Liver (tissue), 9 donors: ENCODE data around the gene ATP5MK. TPM values are rescaled to one million over a fixed set of nuclear protein-coding genes. Genes with fewer than 3 reads are reported as not detected.

Experiments used
- DNase-seq: peaks from one replicate; pipeline ENCODE4 v3.0.0-alpha.2; 2017; ENCODE audit warnings: low spot score
- H3K27ac ChIP-seq, 2 donors: one replicate each; pipeline ENCODE4 v1.7.0; 2013; ENCODE audit warnings: inconsistent platforms in 2 of 2, low read length in 2 of 2, control low read depth in 1 of 2, low read depth in 1 of 2, mild to moderate bottlenecking in 1 of 2
- H3K27me3 ChIP-seq, 4 donors: one replicate each; pipeline versions ENCODE4 v1.6.1 to v1.7.0; 2013; ENCODE audit warnings: low read length in 3 of 4, inconsistent platforms in 1 of 4, mild to moderate bottlenecking in 1 of 4, moderate library complexity in 1 of 4; ENCODE audit not compliant: control insufficient read depth in 4 of 4, insufficient read depth in 4 of 4
- H3K36me3 ChIP-seq, 4 donors: one replicate each; pipeline versions ENCODE4 v1.6.1 to v1.7.0; 2013; ENCODE audit warnings: low read length in 3 of 4, mild to moderate bottlenecking in 3 of 4, low read depth in 1 of 4, moderate library complexity in 1 of 4; ENCODE audit not compliant: control insufficient read depth in 4 of 4, insufficient read depth in 3 of 4
- H3K4me1 ChIP-seq, 4 donors: one replicate each; pipeline versions ENCODE4 v1.6.1 to v1.7.0; 2013; ENCODE audit warnings: low read length in 3 of 4, mild to moderate bottlenecking in 3 of 4, moderate library complexity in 1 of 4; ENCODE audit not compliant: control insufficient read depth in 4 of 4, insufficient read depth in 4 of 4
- H3K4me3 ChIP-seq, 3 donors: one replicate each; pipeline versions ENCODE4 v1.6.1 to v1.7.0; 2013; ENCODE audit warnings: low read length in 3 of 3, control low read depth in 1 of 3, low read depth in 1 of 3, mild to moderate bottlenecking in 1 of 3
- H3K9ac ChIP-seq, 2 donors: one replicate each; pipeline ENCODE4 v1.7.0; 2013; ENCODE audit warnings: low read length in 2 of 2, mild to moderate bottlenecking in 2 of 2, moderate library complexity in 2 of 2, control low read depth in 1 of 2, low read depth in 1 of 2
- H3K9me3 ChIP-seq, 4 donors: one replicate each; pipeline versions ENCODE4 v1.6.1 to v1.7.0; 2013; ENCODE audit warnings: low read length in 3 of 4; ENCODE audit not compliant: control insufficient read depth in 4 of 4
- FOXA2 ChIP-seq: IDR thresholded peaks from 2 replicates; pipeline ENCODE4 v1.6.1; 2016; ENCODE audit warnings: antibody characterized with exemption
- GABPA ChIP-seq, 2 donors: IDR thresholded peaks in 1 of 2; conservative IDR thresholded peaks in 1 of 2; 2 replicates each; pipeline ENCODE4 v1.6.1; 2016; ENCODE audit warnings: antibody characterized with exemption in 2 of 2, mild to moderate bottlenecking in 1 of 2, moderate library complexity in 1 of 2
- HNF4G ChIP-seq: IDR thresholded peaks from 2 replicates; pipeline ENCODE4 v1.6.1; 2016; ENCODE audit warnings: antibody characterized with exemption
- JUND ChIP-seq, 2 donors: IDR thresholded peaks; 2 replicates each; pipeline ENCODE4 v1.6.1; 2016; ENCODE audit warnings: antibody characterized with exemption in 2 of 2
- RAD21 ChIP-seq, 2 donors: IDR thresholded peaks; 2 replicates each; pipeline ENCODE4 v1.6.1; 2016; ENCODE audit warnings: antibody characterized with exemption in 2 of 2, mild to moderate bottlenecking in 2 of 2
- RXRA ChIP-seq, 2 donors: IDR thresholded peaks; 2 replicates each; pipeline ENCODE4 v1.6.1; 2017 to 2018; ENCODE audit warnings: antibody characterized with exemption in 2 of 2, mild to moderate bottlenecking in 1 of 2
- SP1 ChIP-seq: IDR thresholded peaks from 2 replicates; pipeline ENCODE4 v1.6.1; 2018; ENCODE audit warnings: antibody characterized with exemption, mild to moderate bottlenecking
- TAF1 ChIP-seq: conservative IDR thresholded peaks from 2 replicates; pipeline ENCODE4 v1.6.1; 2016; ENCODE audit warnings: antibody characterized with exemption, mild to moderate bottlenecking
- YY1 ChIP-seq: IDR thresholded peaks from 2 replicates; pipeline ENCODE4 v1.6.1; 2016; ENCODE audit warnings: antibody characterized with exemption, mild to moderate bottlenecking
- WGBS: extraction: QIAGEN DNeasy Blood & Tissue Kit; methylation state at CpG from one replicate; pipeline ENCODE4 v1.1.7; 2013; 5-methylcytosine and 5-hydroxymethylcytosine counted together
- polyA plus RNA-seq, 2 donors: library from polyadenylated mRNA; stranded (reverse) in 1 of 2; unstranded in 1 of 2; fragments of 200-250 nt in 1 of 2; fragments of >200 nt in 1 of 2; fragmentation: Nextera tagmentation in 1 of 2; extraction: Ambion mirVana in 1 of 2; gene quantifications; one replicate each; pipeline versions ENCODE4 v1.2.1 to v1.2.3, GENCODE V29; 2013 to 2015
- total RNA-seq, 2 donors: library from RNA; depleted of rRNA; stranded (reverse); fragments of >200 nt; gene quantifications; one replicate each; pipeline ENCODE4 v1.2.3, GENCODE V29; 2014
- TF ChIP-seq, protein P1 (sequence below): fragments of 150-350 bp; IDR thresholded peaks from 2 replicates; pipeline ENCODE4 v1.5.1; 2017; ENCODE audit warnings: improper control_type of control experiment, low read depth, low read length; ENCODE audit not compliant: missing input control
- TF ChIP-seq, protein P2 (sequence below): IDR thresholded peaks from 2 replicates; pipeline ENCODE4 v1.6.1; 2016; ENCODE audit warnings: antibody characterized with exemption
- TF ChIP-seq, protein P3 (sequence below): IDR thresholded peaks from 2 replicates; pipeline ENCODE4 v1.6.1; 2016; ENCODE audit warnings: antibody characterized with exemption
- TF ChIP-seq, protein P4 (sequence below): IDR thresholded peaks from 2 replicates; pipeline ENCODE4 v1.6.1; 2016; ENCODE audit warnings: antibody characterized with exemption, mild to moderate bottlenecking
- TF ChIP-seq, protein P5 (sequence below): IDR thresholded peaks from 2 replicates; pipeline ENCODE4 v1.6.1; 2016; ENCODE audit warnings: antibody characterized with exemption
- donor health status: healthy.
- donor health status: healthy.
- donor health status: healthy.
- donor health status: healthy.
- donor health status: healthy.

Gene ATP5MK
- total and polyA plus RNA-seq, 4 donors = 74.7 to 632 (median 248) TPM

DNA sequence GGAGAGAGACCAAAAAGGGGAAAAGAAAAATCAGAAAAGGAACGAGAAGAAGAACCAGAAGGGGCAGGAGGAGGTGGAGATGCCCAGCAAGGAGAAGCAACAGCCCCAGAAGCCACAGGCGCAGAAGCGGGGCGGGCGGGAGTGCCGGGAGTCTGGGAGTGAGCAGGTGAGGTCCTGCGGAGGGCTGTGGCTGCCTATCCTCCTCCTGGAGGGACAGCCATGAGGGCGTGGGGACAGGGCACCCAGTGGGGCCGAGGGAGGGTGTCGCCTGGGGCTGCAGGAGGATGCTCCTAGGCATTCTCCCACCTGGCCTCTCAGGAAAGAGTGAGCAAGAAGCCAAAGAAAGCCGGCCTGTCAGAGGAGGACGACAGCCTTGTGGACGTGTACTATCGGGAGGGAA is 44.1 kb upstream of the ATP5MK start:
- peaks cover 9 to 89% (median 58%) of the 10 kb centered on the region in 4 donors for H3K36me3 ChIP-seq
- no peak overlapping the region for H3K27ac ChIP-seq
- no peaks in the 10 kb centered on the region for H3K9me3 ChIP-seq
- no peaks in the 10 kb centered on the region for H3K27me3 ChIP-seq
- no peak for DNase-seq
- no peaks in the 10 kb centered on the region for H3K4me1 ChIP-seq
- H3K4me3 ChIP-seq = no peak overlapping the region
- WGBS = 97% methylated on average over 14 of the region's 14 CpGs
- TF ChIP-seq TAF1 (no peak), FOXA2 (no peak), SP1 (no peak), GABPA (IDR thresholded peaks at IDR 0.05 in 1 of 2, conservative IDR thresholded peaks at IDR 0.05 in 1 of 2) (no peak), HNF4G (no peak), RAD21 (IDR thresholded peaks at IDR 0.05) (no peak)
- TF ChIP-seq, protein P1, sequence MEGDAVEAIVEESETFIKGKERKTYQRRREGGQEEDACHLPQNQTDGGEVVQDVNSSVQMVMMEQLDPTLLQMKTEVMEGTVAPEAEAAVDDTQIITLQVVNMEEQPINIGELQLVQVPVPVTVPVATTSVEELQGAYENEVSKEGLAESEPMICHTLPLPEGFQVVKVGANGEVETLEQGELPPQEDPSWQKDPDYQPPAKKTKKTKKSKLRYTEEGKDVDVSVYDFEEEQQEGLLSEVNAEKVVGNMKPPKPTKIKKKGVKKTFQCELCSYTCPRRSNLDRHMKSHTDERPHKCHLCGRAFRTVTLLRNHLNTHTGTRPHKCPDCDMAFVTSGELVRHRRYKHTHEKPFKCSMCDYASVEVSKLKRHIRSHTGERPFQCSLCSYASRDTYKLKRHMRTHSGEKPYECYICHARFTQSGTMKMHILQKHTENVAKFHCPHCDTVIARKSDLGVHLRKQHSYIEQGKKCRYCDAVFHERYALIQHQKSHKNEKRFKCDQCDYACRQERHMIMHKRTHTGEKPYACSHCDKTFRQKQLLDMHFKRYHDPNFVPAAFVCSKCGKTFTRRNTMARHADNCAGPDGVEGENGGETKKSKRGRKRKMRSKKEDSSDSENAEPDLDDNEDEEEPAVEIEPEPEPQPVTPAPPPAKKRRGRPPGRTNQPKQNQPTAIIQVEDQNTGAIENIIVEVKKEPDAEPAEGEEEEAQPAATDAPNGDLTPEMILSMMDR = no peak
- TF ChIP-seq, protein P2, sequence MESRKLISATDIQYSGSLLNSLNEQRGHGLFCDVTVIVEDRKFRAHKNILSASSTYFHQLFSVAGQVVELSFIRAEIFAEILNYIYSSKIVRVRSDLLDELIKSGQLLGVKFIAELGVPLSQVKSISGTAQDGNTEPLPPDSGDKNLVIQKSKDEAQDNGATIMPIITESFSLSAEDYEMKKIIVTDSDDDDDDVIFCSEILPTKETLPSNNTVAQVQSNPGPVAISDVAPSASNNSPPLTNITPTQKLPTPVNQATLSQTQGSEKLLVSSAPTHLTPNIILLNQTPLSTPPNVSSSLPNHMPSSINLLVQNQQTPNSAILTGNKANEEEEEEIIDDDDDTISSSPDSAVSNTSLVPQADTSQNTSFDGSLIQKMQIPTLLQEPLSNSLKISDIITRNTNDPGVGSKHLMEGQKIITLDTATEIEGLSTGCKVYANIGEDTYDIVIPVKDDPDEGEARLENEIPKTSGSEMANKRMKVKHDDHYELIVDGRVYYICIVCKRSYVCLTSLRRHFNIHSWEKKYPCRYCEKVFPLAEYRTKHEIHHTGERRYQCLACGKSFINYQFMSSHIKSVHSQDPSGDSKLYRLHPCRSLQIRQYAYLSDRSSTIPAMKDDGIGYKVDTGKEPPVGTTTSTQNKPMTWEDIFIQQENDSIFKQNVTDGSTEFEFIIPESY = no peak
- TF ChIP-seq, protein P3, sequence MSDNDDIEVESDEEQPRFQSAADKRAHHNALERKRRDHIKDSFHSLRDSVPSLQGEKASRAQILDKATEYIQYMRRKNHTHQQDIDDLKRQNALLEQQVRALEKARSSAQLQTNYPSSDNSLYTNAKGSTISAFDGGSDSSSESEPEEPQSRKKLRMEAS = no peak
- TF ChIP-seq, protein P4, sequence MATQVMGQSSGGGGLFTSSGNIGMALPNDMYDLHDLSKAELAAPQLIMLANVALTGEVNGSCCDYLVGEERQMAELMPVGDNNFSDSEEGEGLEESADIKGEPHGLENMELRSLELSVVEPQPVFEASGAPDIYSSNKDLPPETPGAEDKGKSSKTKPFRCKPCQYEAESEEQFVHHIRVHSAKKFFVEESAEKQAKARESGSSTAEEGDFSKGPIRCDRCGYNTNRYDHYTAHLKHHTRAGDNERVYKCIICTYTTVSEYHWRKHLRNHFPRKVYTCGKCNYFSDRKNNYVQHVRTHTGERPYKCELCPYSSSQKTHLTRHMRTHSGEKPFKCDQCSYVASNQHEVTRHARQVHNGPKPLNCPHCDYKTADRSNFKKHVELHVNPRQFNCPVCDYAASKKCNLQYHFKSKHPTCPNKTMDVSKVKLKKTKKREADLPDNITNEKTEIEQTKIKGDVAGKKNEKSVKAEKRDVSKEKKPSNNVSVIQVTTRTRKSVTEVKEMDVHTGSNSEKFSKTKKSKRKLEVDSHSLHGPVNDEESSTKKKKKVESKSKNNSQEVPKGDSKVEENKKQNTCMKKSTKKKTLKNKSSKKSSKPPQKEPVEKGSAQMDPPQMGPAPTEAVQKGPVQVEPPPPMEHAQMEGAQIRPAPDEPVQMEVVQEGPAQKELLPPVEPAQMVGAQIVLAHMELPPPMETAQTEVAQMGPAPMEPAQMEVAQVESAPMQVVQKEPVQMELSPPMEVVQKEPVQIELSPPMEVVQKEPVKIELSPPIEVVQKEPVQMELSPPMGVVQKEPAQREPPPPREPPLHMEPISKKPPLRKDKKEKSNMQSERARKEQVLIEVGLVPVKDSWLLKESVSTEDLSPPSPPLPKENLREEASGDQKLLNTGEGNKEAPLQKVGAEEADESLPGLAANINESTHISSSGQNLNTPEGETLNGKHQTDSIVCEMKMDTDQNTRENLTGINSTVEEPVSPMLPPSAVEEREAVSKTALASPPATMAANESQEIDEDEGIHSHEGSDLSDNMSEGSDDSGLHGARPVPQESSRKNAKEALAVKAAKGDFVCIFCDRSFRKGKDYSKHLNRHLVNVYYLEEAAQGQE = no peak
- no peak overlapping the region for H3K9ac ChIP-seq

DNA sequence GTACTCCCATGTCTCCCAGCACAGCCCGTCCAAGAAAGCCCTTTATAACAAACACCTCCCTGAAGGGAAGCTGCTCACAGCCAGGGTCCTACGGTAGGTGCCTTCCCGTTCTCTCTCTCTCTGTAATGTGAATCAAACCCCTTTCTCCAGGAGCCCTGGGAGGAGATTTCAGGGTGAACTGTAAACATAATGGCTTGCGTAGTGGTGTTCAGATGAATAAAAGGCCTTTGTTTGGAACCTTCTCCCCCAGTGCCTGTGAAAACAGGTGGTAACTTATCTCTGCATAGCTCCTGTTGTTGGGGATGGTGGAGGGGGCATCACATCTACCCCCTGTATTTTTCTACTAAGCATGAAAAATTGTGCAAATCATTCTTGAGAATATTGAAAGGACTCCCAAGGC is 43.5 kb upstream of the ATP5MK start:
- DNase-seq = no peak
- Histone ChIP-seq H3K9me3 (no peaks in the 10 kb centered on the region), H3K36me3 (peaks cover 9 to 84% (median 54%) of the 10 kb centered on the region in 4 donors), H3K4me3 (no peak overlapping the region), H3K27ac (no peak overlapping the region), H3K27me3 (no peaks in the 10 kb centered on the region), H3K4me1 (no peaks in the 10 kb centered on the region), H3K9ac (no peak overlapping the region)
- WGBS = 97% methylated on average over 4 of the region's 4 CpGs
- TF ChIP-seq, protein P4 = no peak
- TF ChIP-seq YY1 (no peak), JUND (IDR thresholded peaks at IDR 0.05) (no peak), RXRA (IDR thresholded peaks at IDR 0.05) (no peak), GABPA (IDR thresholded peaks at IDR 0.05 in 1 of 2, conservative IDR thresholded peaks at IDR 0.05 in 1 of 2) (no peak)
- TF ChIP-seq, protein P5, sequence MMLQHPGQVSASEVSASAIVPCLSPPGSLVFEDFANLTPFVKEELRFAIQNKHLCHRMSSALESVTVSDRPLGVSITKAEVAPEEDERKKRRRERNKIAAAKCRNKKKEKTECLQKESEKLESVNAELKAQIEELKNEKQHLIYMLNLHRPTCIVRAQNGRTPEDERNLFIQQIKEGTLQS = no peak
